Islet precursor cell (in vitro differentiated cells): ENCODE results near the gene MMP24OS.

Source experiments
- DNase-seq: peaks from one replicate; pipeline ENCODE4 v3.0.0-alpha.2; 2018

MMP24OS gene

GRCh38 chr20:35290186-35290886 lies 12.4 kb upstream of the MMP24OS start:
- peak; percentile 57 for DNase-seq

GRCh38 chr20:35288325-35289060 lies 10.6 kb upstream of the MMP24OS start:
- DNase-seq = no peak

- no peak for DNase-seq
These were observed 9.8 kb upstream of the MMP24OS start for GRCh38 chr20:35287509-35288324.

- DNase-seq = no peak
These were observed 9.1 kb upstream of the MMP24OS start for GRCh38 chr20:35286899-35287508.

- DNase-seq = no peak
These were observed 8.4 kb upstream of the MMP24OS start for GRCh38 chr20:35286077-35286898.

GRCh38 chr20:35285806-35286076 lies 7.8 kb upstream of the MMP24OS start:
- no peak for DNase-seq

- DNase-seq = no peak
These were observed 7.3 kb upstream of the MMP24OS start for GRCh38 chr20:35284992-35285805.

- peak; percentile 95 for DNase-seq
These were observed 6.5 kb upstream of the MMP24OS start, which contains the start of gene EIF6 for GRCh38 chr20:35284267-35284991. TSS of gene EIF6 (minus strand) at chr20:35284772. CDS start at chr20:35284487, 285 bp downstream.

GRCh38 chr20:35283441-35284266 lies 5.7 kb upstream of the MMP24OS start:
- no peak for DNase-seq

GRCh38 chr20:35281506-35282101 lies 3.7 kb upstream of the MMP24OS start:
- no peak for DNase-seq

- DNase-seq = no peak
These were observed 2.6 kb upstream of the MMP24OS start for GRCh38 chr20:35280523-35280922.

GRCh38 chr20:35279533-35280174 lies 1.7 kb upstream of the MMP24OS start:
- no peak for DNase-seq

GRCh38 chr20:35279040-35279439 lies 1.1 kb upstream of the MMP24OS start:
- DNase-seq = no peak

GRCh38 chr20:35277127-35277526 lies 795 bp downstream of the MMP24OS start:
- no peak for DNase-seq

- DNase-seq = no peak
These were observed 1.5 kb downstream of the MMP24OS start for GRCh38 chr20:35276408-35276807.

- no peak for DNase-seq
These were observed 2.1 kb downstream of the MMP24OS start for GRCh38 chr20:35275741-35276251.

GRCh38 chr20:35274172-35275092 lies 3.5 kb downstream of the MMP24OS start:
- DNase-seq = peak; percentile 35
